COLO668 (cell line): ENCODE data around the gene CCDC69.
"Not testable (repeated sequence)": the region's sequence is repeated elsewhere in the genome, so short reads cannot be mapped to it uniquely, and the experiment has no call there.

Experiments
- DNase-seq: peaks from one replicate; lab custom pipeline; 2025; ENCODE audit not compliant: unreplicated experiment; lab: John Stamatoyannopoulos, UW

The CCDC69 gene

GRCh38 chr5:151222790-151223446 is 974 bp downstream of the CCDC69 start:
- no peak for DNase-seq

DNA sequence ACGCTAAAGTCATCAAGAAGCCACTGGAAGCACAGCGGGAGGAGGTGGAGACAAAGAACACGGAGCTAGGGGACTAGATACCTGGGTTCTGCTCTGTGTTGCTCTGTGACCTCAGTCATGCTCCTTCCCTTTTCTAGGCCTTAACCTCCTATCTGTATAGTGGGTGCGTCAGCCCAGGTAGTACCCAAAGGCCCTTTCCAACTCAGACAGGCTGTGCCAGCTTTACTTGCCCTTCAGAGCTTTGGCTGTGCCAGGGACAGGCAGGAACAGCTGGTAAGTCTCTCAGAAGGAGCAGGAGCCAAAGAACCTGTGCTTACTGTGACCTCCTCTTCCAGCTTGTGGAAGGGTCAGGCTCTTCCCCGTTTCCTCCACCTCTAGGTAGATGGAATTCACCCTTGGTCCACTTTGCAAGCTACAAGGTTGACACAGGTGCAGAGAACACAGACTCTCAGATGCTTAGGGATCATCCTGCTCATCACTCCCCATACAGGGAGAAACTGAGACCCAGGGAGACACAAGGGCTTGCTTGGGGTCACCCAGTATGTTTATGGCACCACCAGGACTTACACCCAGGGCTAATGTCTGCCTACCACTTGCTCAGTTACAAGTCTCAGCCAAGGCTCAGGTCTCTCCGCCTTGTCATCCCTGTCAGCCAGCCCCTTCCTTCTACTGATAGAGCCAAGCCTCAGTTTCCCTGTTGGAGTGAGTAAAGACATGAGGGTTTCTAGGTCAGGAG is 1.7 kb downstream of the CCDC69 start:
- DNase-seq = no peak

- no peak for DNase-seq
Observed at GRCh38 chr5:151221574-151221973, 2.3 kb downstream of the CCDC69 start.

DNA sequence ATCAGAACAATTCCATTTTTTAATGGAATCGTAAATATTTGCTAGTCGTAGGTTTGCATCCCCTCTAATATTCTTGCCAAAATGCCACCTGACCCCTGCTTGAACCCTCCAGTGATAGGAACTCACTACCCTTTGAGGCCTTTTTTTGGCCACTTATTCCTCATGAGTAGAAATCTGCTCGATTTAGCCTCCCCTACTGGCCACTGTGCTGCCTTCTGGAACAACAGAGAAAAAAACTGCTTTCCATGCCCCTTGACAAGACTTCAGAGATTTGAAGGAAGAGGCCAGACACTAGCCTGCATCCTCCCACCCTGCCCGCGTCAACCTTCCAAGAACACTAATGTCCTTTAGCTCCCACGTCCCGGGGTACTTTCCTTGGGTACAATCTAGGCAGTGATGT is 4.1 kb downstream of the CCDC69 start:
- no peak for DNase-seq

DNA sequence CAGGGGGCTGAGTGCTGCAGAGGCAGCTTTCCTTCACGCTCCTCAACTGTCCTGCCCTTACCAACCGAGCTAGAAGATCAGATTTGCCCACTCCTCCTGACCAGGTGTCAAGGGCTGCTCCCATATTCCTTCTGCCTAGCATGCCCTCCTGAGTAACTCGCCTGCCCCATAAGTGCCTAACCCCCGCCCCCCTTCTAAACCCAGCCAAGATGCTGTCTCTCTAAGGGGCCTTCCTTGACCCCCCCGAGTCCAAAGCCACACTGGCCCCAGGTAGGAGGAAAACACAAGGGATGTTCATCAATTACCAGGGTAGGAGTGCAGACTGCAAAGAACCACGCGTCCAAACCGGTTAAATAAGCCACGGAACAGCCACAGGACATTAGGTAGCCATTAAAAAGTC is 4.8 kb downstream of the CCDC69 start:
- DNase-seq = no peak

DNA sequence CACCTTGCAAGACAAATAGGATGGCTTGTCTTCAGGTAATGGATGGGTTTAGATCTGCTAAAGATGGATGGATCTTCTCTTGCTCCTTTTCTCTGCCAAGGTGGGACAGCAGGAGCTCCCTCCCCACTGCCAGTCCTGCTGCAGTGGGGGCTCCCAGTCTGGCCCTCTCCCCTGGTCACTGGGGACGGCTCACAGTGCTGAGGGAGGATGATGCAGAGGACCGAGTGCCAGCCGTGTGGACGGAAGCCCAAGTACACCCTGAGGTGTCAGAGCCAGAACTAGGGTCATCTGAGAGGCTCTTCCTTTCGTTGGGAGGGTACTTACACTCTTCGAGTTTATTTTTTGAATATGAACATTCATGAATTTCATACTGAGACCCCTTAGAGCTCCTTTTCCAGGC is 5.7 kb downstream of the CCDC69 start:
- DNase-seq = no peak

GRCh38 chr5:151216781-151217180 is 7.1 kb downstream of the CCDC69 start:
- DNase-seq = no peak

- DNase-seq = no peak
Observed at GRCh38 chr5:151215546-151215880, 8.4 kb downstream of the CCDC69 start.

DNA sequence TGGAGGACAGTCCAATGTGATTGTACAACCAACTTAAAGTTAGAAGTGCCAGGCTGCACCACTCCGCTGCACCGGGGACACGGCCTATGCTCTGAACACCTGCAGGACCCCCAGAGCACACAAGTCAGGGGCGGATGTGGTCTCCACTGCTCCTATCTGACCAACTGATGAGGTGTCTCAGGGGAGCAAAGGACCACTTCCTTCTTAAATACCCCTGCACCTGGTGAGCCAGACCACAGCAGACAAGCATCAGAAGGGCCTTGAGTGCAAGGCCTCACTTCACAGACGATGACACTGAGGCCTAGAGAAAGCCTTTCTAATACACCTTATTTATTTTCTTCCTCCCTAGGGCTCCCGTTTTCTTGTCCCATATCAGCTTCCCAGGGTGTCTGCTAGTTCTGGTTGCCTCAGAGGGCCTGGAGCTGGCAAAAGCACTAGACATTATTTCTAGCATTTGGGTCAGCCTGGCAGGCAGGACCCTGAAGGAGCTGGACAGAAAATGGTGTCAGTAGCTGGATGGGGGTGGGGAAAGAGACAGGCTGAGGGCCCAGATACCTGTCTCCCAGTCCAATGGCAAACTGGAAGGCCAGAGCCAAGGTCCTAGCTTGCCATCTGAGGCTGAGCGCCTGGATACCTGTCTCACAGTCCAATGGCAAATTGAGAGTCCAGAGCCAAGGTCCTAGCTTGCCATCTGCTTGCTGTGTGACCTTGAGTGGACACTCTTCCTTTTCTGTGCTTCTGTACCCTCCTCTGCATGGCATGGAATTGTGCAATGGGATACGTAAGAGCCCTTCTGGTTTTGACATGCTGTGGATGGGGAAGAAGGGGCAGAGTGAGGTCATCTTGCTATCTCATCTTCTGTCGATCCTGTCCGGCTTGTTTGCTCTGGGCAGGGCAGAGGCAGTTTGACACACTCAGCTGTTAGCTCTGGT is 9.0 kb downstream of the CCDC69 start:
- DNase-seq = no peak

DNA sequence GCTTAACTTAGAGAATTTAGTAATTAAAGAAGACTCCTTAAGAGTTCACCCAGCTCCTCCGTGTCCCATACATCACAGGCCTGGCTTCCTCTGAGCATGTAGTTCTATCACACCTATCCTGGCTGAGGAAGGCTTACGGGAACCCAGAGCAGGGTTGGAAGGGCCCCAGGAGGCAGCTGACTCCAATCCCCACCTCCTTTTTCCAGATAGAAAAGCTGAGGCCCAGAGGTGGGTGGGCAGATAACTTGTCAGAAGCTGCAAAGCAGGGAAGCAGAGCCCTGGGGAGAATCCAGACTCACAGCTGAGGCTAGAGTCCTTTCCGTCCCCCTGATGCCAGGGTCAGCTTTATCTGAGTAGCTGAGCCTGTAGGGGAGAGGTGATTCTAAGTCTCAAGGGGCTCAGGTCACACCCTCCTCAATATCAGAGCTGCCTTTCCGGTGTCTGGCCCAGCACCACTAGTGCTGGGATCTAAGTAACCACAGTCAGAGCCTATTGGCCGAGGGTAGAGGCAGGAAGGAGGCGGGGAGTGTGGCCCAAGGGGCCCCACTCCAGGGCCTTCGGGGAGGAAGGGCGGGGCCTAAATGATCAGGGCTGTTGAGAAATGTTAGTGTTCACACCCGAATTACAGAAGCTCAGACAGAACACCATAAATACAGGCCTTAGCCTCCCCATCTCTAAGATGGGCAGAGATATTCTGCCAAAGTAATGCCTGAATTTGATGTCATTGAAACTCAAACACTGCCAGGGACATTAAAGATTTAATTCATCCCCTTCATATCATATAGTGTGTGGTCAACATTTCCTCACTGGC is 9.9 kb downstream of the CCDC69 start:
- DNase-seq = no peak

DNA sequence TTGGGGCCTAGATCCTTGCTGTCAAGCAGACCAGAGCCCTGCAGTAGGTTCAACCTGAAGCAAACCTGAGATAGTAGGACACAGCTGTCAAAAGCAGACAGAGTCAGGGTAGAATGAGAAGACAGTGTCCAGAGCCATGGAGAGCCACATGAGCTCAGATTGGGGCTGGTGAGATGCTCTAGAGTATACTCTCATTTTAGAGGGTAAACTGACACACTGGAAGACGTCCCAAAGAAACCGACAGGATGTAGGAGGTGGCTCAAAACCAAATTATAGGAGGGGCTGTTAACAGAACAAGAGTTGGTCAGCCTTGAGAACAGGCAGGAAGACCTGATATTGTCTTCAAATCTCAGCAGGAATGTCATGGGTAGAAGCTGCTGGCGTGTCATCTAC is 11.5 kb downstream of the CCDC69 start:
- DNase-seq = no peak

- no peak for DNase-seq
Observed at GRCh38 chr5:151208481-151208914, 15.4 kb downstream of the CCDC69 start.

DNA sequence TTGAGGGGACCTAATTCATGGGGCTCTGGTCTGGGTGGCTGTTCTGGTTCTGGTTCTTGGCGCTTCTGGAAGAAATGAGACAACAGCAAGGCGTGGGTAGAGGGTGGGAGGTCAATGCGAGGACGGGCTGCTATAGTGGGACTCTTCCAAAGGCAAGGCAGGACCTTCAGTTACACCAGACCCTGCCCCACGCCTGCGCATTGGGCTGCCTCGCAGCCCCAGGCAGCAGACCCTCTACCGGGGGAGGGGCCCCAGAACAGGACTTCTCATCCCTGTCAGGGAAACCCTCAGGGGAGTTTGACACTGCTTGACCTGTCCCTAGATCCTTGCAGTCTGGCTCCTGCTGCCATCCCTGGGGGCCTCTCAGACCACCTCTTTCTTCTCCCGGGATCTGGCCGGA is 18.5 kb downstream of the CCDC69 start:
- no peak for DNase-seq

DNA sequence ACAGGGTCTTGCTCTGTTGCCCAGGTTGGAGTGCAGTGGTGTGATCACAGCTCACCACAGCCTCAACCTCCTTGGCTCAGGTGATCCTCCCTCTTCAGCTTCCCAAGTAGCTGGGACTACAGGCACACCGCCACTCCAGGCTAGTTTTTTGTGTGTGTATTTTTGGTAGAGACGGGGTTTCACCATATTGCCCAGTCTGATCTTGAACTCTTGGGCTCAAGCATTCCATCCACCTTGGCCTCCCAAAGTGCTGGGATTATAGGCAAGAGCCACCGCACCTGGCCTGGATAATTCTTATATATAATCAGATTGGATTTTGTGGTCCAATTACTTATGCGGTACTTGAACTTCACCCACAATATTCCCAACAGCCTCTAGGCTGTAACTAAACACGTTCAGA is 19.8 kb downstream of the CCDC69 start:
- DNase-seq = no peak

DNA sequence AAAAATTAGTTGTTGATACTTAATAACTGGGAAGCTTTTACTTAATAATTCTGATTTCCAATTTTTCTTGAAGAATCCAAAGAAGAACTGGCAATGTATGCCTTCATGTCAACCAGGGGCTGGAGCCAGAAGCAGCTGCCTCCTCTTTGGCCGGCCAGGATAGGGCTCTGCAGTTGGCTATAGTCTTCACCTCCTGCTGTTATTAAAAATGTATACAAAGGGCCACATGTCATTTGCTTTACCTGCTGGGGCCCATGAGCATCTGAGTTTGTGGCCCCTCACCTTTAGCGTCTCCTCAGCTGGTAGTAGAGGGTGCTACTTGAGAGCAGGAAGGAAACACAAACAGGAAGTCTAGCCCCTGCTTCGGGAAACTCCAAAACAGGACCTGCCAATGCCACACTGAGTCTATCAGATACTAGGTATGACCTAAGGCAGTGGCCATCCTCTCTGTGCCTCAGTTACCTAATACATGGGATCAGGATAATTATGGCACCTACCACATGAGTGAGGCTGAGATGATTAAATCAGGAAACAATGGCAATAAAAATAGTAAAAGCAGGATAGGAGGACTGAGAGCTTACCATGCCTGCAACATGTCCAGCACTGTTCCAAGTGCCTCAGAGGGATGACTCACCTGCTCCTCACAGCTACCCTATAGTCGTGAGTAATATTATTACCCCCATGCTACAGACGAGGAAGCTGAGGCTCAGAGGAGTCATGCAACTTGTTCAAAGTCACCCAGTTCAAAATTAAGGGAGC is 21.3 kb downstream of the CCDC69 start:
- no peak for DNase-seq

- no peak for DNase-seq
Observed at GRCh38 chr5:151200913-151201595, 22.8 kb downstream of the CCDC69 start.

- no peak for DNase-seq
Observed at GRCh38 chr5:151199581-151200185, 24.2 kb downstream of the CCDC69 start.

DNA sequence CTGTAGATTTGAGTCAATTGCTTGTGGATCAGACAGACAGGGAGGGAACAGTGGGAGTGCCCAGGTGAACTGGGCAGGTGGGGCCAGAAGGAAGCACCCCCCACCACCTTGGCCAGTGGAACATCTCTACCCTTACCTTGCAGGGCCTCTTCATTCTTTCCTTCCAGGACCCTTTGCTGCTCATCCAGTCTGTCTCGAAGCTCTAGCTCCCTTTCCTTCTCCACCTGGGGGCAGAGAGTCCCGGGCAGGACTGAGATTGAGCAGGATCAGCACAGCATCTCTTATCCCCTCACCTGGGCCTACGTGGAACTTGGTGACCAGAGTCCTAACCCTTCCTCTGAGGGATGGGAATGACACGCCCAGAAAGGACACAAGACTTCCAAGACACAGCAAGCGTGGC is 25.0 kb downstream of the CCDC69 start:
- DNase-seq = no peak

DNA sequence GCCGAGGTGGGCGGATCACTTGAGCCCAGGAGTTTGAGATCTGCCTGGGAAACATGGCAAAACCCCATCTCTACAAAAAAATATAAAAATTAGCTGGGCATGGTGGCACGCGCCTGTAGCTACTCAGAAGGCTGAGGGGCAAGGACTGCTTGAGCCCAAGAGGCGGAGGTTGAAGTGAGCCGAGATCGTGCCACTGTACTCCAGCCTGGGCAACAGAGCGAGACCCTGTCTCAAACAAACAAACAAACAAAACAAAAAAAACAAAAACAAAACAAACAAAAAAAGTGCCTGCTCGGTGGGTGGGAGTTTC is 26.6 kb downstream of the CCDC69 start:
- DNase-seq = not testable (repeated sequence)
